Suppressor macrophage treated with lipopolysaccharide for 1 hour (primary cell): Measurements from ENCODE around the gene MRGPRD.

ENCODE experiments used
- DNase-seq, 3 donors: peaks; one replicate each; pipeline ENCODE4 v3.0.0-alpha.2; 2020 to 2022

Gene MRGPRD

GRCh38 chr11:68980776-68981065, at the start of gene MRGPRD:
TSS of gene MRGPRD (minus strand) at chr11:68980986. CDS start at chr11:68980986, 0 bp downstream.
- DNase-seq = no peak

- peak; percentile 42 to 87 (median 83) for DNase-seq
These were observed 49.5 kb upstream of the MRGPRD start for GRCh38 chr11:69030301-69030700.

GRCh38 chr11:69027704-69028372, 47.1 kb upstream of the MRGPRD start:
- peak; percentile 83 to 85 (median 85) for DNase-seq

- no peak for DNase-seq
These were observed 43.7 kb upstream of the MRGPRD start for GRCh38 chr11:69024509-69024908.

- DNase-seq = peak; percentile 59 to 74 (median 62)
These were observed 41.5 kb upstream of the MRGPRD start for GRCh38 chr11:69022260-69022659.

- no peak for DNase-seq
These were observed 38.1 kb upstream of the MRGPRD start for GRCh38 chr11:69018924-69019323.

GRCh38 chr11:69017951-69018350, 37.2 kb upstream of the MRGPRD start:
- no peak for DNase-seq

GRCh38 chr11:69014898-69015549, 34.2 kb upstream of the MRGPRD start:
- no peak for DNase-seq

- no peak for DNase-seq
These were observed 33.5 kb upstream of the MRGPRD start for GRCh38 chr11:69014084-69014851.

- peak; percentile 36 to 52 (median 49) for DNase-seq
These were observed 32.5 kb upstream of the MRGPRD start, which contains the start of gene MRGPRF for GRCh38 chr11:69013009-69013951. TSS of gene MRGPRF (minus strand) at chr11:69013246. CDS start at chr11:69009901, 3,345 bp downstream.

- peak; percentile 23 to 53 (median 42) for DNase-seq
These were observed 31.6 kb upstream of the MRGPRD start for GRCh38 chr11:69012092-69013008.

GRCh38 chr11:69011624-69012091, 30.9 kb upstream of the MRGPRD start:
- no peak for DNase-seq

- peak; percentile 78 to 89 (median 83) for DNase-seq
These were observed 30.3 kb upstream of the MRGPRD start for GRCh38 chr11:69010964-69011623.

GRCh38 chr11:69010361-69010891, 29.6 kb upstream of the MRGPRD start:
- peak; percentile 60 to 79 (median 64) for DNase-seq

GRCh38 chr11:69009441-69010211, 28.8 kb upstream of the MRGPRD start:
- no peak for DNase-seq

- DNase-seq = peak; percentile 78 to 86 (median 85)
These were observed 28.1 kb upstream of the MRGPRD start for GRCh38 chr11:69008737-69009440.

GRCh38 chr11:69007975-69008381, 27.2 kb upstream of the MRGPRD start:
- DNase-seq = no peak

GRCh38 chr11:69006816-69007215, 26.0 kb upstream of the MRGPRD start:
- DNase-seq = no peak
